ENCODE data around the gene DOK7.

Gene DOK7

DNA sequence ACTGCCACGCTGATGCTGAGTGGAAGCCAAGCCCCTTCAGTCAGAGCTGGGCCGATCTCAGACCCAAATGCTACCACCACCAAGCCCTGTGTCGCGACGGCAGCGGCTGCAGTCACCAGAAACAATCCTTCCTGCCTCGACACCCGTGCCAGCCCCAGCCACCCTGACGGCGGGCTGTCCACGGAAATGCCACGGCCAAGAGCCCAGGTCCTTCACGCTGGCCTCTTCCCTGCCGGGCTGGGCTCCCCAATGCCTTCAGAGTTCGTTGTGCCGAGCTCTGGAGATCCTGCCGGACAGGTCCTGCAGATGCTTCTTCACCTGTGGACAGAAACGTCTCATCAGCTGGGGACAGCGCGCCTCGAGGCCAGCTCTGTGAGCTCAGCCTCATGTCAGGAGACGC is 49.6 kb downstream of the DOK7 start:
- Mint-ChIP-seq H3K36me3 (peaks cover 53% of the 10 kb centered on the region), H3K27me3 (no peaks in the 10 kb centered on the region), H3K27ac (no peak overlapping the region), H3K9me3 (no peaks in the 10 kb centered on the region), H3K4me1 (no peaks in the 10 kb centered on the region), H3K4me3 (no peak overlapping the region)
- no peak for DNase-seq
- CTCF ChIA-PET = interaction anchor here (1.4 kb wide), 1 partner anchor 366 kb away, joined by 3 read pairs; no protein-coding TSS in a partner anchor

DNA sequence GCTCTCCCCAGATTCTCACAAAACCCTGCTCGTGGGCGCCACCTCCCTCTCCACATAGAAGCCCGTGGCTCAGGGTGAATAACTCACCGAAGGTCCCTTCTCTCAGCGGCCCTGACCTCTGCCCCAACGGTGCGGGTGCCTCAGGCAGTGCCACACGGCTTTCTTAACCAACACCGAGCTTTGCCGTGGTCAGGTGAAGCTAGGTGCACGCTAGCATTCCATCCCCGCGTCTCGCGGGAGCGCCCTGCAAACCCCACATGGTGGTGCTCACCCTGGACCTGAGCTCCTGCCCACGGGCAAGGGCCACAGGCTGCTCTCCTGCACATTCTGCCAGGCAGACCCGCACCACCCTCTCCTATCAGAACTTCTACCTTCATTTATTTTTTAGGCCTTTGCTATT is 50.7 kb downstream of the DOK7 start:
- H3K9me3 Mint-ChIP-seq = no peaks in the 10 kb centered on the region
- CTCF ChIA-PET = interaction anchor here (1.4 kb wide), 1 partner anchor 364 kb away, joined by 3 read pairs; no protein-coding TSS in a partner anchor

DNA sequence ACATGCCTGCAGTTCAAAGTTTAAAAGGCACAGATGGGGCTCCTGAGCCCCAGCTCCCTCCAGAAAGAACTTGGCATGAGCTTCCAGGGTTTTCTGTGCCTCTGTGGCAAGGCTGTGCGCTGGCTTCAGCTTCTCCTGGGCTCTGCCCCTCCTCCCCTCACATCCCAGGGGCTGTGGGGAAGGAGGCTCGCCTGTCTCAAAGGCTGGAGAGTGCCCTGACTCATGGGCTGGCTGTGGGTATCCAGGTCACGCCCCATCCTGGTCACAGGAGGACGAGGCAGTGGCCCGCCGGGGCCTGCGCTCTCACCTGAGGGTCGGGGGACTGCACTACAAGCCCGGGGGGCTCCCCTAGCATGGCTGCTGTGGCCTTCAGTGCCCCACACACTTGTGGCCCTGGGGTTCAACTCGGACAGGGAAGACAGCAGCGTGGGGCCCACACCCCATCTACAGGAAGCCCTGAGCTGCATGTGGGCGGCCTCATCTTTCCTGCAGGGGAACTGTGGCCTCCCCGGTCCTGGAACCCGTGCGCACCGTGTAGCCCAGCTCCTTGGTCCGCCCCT is 51.2 kb downstream of the DOK7 start:
- no peaks in the 10 kb centered on the region for H3K4me1 Mint-ChIP-seq
- H3K27ac Mint-ChIP-seq = no peak overlapping the region
- peaks cover 48% of the 10 kb centered on the region for H3K36me3 Mint-ChIP-seq
- no peak for DNase-seq
- H3K4me3 Mint-ChIP-seq = no peak overlapping the region
- H3K27me3 Mint-ChIP-seq = no peaks in the 10 kb centered on the region
- CTCF ChIA-PET = interaction anchor here (1.4 kb wide), 1 partner anchor 364 kb away, joined by 3 read pairs; no protein-coding TSS in a partner anchor
- H3K9me3 Mint-ChIP-seq = no peaks in the 10 kb centered on the region

More for the DNA sequence above, 50.7 kb downstream of the DOK7 start:
- no peak for DNase-seq
- H3K36me3 Mint-ChIP-seq = peaks cover 49% of the 10 kb centered on the region
- H3K4me3 Mint-ChIP-seq = no peak overlapping the region
- H3K27me3 Mint-ChIP-seq = no peaks in the 10 kb centered on the region
- H3K27ac Mint-ChIP-seq = no peak overlapping the region
- H3K4me1 Mint-ChIP-seq = no peaks in the 10 kb centered on the region

DNA sequence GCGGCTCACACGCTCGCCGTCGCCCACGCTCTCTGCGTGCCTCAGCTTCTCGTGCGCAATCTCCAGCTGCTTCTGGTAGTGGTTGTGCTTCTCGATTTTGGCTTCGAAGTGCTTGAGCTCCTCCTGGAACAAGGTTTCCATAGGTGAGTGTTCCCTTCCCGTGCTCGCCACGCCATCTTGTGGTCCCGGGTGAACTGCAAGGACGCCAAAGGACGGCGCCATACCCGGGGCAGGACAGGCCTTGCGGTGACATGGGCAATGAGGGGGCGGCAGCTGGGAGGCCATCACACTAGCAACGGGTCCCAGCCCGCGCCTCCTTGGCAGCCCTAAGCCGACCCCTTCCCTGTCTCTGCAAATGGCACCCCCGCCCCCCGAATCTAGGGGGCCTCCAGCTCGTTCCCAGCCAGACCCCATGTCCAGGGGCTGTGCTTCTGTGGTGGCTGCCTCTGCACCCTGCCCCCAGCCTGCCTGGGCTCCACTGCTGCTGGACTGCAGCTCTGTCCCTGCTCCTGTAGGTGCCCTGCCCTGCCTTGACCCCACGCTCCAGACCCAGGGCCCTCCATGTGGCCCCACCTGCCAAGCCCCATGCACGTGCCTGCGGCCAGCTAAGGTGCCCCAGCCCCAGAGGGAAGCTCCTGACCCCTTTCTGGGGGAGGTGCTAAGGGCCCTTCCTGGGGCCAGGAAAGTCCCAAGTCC is 51.8 kb downstream of the DOK7 start:
- Mint-ChIP-seq H3K36me3 (peaks cover 46% of the 10 kb centered on the region), H3K9me3 (no peaks in the 10 kb centered on the region), H3K4me1 (no peaks in the 10 kb centered on the region), H3K27me3 (no peaks in the 10 kb centered on the region), H3K4me3 (no peak overlapping the region), H3K27ac (peak overlapping the region; percentile 45)
- no peak for DNase-seq
- CTCF ChIA-PET = no interaction called here

DNA sequence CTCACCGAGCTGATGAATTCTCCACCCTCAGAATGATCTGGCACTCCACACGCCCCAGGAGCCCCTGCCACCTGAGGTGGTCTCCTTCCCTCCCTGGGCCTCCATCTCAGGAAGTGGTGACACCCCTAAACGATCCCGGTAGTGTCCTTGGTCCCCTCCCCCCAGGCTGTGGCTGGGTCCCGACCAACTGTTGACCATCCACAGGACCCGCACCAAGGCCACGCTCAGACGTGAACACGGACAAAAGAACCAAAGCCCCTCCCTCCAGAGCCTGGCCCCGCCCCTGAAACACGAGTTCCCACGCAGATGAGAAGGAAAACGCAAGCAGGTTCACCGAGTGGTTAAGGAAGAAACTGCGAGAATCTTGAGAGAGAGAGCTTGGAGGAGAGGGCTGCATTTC is 52.5 kb downstream of the DOK7 start:
- H3K9me3 Mint-ChIP-seq = no peaks in the 10 kb centered on the region
- no peaks in the 10 kb centered on the region for H3K4me1 Mint-ChIP-seq
- CTCF ChIA-PET = no interaction called here
- H3K36me3 Mint-ChIP-seq = peaks cover 43% of the 10 kb centered on the region
- no peak for DNase-seq
- no peak overlapping the region for H3K27ac Mint-ChIP-seq
- H3K27me3 Mint-ChIP-seq = no peaks in the 10 kb centered on the region
- no peak overlapping the region for H3K4me3 Mint-ChIP-seq

DNA sequence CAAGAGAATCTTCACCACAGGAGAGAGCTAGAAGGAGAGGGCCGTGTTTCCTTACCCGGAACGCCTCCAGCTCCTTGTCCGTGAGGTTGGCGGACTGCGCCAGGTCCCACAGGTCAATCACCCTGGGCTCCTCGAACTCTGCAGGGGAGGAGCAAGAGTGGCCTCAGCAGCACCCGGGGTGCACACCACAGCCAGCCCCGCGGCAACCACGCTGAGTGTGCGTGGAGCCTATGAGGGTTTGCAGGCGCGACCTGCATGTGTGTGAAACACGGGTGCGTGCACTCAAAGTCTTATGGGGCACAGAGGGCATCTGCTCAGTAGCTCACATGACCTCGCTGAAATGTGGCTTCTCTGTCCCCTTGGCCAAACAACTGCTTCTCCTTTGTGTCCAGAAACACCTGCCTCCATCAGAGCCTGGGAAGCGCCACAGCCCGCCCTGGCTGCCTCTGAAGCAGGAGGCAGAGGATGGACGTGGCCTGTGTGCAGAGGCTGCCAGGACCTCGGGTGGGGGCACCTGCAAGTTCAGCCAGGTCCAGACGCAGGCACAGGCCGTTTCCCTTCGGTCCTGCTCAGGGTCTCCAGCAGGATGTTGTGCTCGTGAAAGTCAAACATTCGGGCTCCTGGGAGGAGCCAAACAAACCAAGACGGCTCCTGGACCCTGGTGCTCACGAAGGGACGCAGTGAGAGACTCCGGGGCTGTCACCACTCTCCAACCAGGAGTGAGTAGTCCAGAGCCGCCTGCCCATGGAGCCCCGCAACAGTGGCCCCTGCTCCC is 53.1 kb downstream of the DOK7 start:
- no peaks in the 10 kb centered on the region for H3K27me3 Mint-ChIP-seq
- H3K9me3 Mint-ChIP-seq = no peaks in the 10 kb centered on the region
- no peak overlapping the region for H3K27ac Mint-ChIP-seq
- no peak for DNase-seq
- no peak overlapping the region for H3K4me3 Mint-ChIP-seq
- H3K4me1 Mint-ChIP-seq = no peaks in the 10 kb centered on the region
- CTCF ChIA-PET = no interaction called here
- H3K36me3 Mint-ChIP-seq = peaks cover 36% of the 10 kb centered on the region

DNA sequence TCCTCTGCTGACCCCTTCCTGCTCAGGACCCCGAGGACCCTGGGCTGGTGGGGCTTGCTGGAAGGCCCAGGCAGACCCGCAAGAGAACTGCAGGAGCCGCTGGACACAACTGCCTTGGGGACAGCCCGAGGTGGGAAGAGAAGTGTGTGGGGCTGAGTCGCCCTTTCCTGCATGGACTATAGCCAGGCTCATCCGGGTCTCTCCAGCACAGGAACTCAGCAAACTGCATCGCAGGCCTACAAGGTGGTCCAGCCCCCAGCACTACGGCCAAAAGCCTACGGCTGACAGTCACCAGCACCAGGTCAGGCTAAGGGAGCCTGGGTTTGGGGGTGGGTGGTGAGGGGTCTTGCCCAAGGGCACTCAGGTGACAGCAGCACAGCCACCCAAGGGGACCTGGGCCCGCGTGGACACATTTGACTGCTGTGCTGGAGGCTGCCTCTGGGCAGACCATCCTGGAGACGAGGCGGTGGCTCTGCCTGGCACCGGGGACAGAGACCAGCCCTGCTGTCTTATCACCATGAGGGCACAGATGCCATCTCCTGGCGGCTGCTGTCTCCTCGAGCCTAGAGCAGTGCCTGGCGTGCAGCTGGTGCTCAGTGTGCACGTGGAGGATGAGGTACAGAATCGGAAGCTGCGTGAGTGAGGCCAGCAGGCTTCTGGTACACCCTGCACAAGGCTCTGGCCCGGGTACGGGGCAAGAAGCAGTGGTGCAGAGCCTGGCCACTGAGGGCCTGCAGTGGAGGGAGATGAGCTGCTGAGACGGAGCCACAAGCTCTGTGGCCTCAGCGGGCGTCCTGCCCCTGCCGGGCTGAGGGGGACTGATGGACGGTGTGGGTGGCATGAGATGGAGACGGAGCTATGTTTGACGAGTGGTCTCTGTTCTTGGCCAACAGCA is 54.0 kb downstream of the DOK7 start:
- Mint-ChIP-seq H3K27ac (no peak overlapping the region), H3K4me1 (no peaks in the 10 kb centered on the region), H3K27me3 (no peaks in the 10 kb centered on the region), H3K4me3 (no peak overlapping the region), H3K36me3 (peaks cover 32% of the 10 kb centered on the region), H3K9me3 (no peaks in the 10 kb centered on the region)
- no peak for DNase-seq
- CTCF ChIA-PET = no interaction called here

DNA sequence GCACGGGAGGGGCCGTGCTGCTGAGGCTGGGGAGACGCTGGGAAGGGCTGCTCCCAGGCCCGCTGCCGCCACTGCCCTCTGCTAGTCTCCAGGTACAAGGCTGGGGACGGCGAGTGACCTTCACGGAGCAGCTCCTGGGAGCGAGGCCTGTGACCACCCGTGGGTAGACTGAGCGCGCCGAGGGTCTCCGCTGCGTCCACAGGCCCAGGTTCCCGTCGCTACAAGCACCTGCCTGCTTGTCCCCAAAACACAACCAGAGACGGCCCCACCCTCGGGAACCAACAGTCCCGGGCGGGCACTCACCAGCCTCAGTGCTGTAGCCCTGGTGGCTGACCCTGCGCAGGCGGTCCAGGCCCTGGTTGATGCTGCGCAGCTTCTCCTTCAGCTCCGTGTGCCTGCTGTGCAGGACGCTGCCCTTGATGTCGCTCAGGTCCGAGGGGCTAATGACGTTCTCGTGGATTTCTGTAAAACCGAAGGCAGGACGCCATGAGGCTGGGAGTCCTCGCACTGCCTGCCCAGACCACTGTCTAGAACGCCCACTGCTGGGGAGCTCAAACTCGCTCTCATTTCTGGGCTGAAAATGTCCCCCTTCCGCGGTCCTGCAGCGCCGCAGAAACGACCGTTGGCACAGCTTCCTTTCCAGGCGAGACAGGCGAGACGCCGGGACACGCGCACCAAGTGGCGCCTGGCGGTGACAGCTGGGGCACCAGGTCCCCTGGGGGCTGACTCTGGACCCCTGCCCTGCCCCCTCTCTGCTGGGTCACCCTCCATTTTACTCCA is 54.8 kb downstream of the DOK7 start:
- H3K27me3 Mint-ChIP-seq = no peaks in the 10 kb centered on the region
- no peaks in the 10 kb centered on the region for H3K9me3 Mint-ChIP-seq
- H3K4me3 Mint-ChIP-seq = no peak overlapping the region
- no peaks in the 10 kb centered on the region for H3K4me1 Mint-ChIP-seq
- peaks cover 23% of the 10 kb centered on the region for H3K36me3 Mint-ChIP-seq
- CTCF ChIA-PET = no interaction called here
- H3K27ac Mint-ChIP-seq = no peak overlapping the region
- no peak for DNase-seq

DNA sequence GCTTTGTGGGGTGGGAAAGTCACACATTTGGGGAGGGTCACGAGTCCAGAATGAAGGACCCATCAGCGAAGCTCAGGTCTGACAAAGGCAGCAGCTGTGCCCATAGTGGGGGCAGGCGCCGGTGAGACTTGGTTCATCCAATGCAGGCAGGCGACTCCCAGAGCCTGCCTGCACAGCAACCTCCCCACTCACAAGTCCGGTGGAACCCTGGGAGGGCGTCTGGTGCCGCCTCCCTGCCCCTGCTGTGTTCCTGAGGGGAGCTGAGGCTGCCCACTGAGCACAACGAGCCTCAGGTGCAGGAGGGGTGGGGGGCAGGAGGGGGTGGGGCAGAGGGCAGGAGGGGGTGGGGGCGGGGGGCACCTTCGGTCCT is 55.4 kb downstream of the DOK7 start:
- Mint-ChIP-seq H3K27me3 (no peaks in the 10 kb centered on the region), H3K27ac (no peak overlapping the region), H3K9me3 (no peaks in the 10 kb centered on the region), H3K4me1 (no peaks in the 10 kb centered on the region), H3K4me3 (no peak overlapping the region), H3K36me3 (peaks cover 23% of the 10 kb centered on the region)
- no peak for DNase-seq
- CTCF ChIA-PET = no interaction called here

DNA sequence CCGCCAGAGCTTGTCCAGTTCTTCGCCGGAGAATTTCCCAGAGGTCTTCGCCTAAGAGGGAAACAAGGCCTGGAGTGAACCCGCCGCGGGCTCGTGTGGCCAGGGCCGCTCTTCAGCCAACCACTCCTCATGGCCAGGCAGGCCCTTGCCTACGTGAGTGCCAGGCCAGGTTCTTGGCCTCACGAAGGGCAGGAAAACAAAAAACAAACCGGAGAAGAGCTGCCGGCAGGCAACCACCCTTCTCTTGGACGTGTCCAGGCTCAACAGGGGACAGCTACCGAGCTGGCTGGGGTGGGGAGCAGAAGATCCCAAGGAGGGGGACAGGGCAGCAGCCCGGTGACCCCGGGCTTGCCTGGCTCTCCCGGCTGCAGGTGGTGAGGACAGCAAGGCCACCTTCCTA is 55.8 kb downstream of the DOK7 start:
- H3K4me1 Mint-ChIP-seq = no peaks in the 10 kb centered on the region
- H3K4me3 Mint-ChIP-seq = no peak overlapping the region
- H3K27me3 Mint-ChIP-seq = no peaks in the 10 kb centered on the region
- CTCF ChIA-PET = no interaction called here
- no peak overlapping the region for H3K27ac Mint-ChIP-seq
- H3K36me3 Mint-ChIP-seq = peaks cover 20% of the 10 kb centered on the region
- no peaks in the 10 kb centered on the region for H3K9me3 Mint-ChIP-seq
- DNase-seq = no peak

DNA sequence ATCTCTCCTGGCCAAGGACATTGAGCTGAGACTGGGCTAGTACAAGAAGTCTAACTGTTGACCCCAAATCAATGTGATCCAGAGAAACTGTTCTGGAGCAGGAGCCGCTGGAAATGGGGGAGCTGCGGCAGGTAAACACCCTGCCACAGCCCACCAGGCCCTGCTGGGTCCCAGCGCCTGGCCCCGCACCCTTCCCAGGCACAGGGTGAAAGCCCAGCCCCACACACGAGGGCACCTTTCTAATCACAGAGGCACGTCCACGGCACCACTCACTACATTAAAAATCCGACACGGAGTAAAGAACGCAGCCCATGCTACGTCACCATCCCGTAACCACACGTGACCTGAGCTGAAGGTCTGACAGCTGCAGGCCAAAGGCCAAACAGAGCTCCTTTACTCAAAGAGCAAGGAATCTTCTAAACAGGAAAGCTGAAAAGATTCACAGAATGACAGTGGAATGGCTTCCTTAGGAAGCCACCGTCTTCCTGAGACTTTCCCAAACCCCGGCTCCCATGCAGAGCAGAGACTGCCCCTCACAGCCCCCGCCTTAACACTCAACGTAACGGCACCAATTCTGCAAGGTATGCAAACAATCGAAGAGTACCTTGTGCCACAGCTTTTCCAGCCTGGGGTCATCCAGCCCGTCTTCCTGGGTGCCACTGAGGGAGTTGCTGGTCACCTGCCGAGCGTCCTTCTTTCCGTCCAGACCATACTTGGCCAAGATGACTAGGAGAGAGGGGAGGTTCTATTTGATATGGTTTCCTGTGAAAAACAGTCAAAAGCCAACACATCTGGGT is 56.6 kb downstream of the DOK7 start:
- peaks cover 23% of the 10 kb centered on the region for H3K36me3 Mint-ChIP-seq
- no peak overlapping the region for H3K4me3 Mint-ChIP-seq
- no peaks in the 10 kb centered on the region for H3K9me3 Mint-ChIP-seq
- CTCF ChIA-PET = no interaction called here
- H3K27me3 Mint-ChIP-seq = no peaks in the 10 kb centered on the region
- H3K27ac Mint-ChIP-seq = no peak overlapping the region
- no peaks in the 10 kb centered on the region for H3K4me1 Mint-ChIP-seq
- no peak for DNase-seq

DNA sequence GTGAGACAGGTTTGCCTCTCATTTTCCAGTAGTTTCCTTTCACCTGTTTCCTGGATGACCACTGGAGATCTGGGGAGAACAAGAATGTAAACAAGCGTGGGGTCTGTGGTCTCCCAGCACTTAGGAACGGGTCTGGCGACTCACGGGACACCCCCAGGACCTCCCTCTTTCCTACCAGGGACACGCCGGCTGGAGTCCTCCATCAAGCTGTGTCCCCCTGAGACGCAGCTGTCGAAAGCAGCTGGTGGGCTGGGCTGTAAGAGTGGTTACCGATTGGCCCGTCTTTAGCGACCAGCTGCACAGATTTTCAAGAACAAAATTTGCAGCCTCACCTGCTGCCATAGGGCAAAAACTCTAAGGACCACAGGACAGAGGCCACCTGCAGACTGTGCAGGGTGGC is 57.2 kb downstream of the DOK7 start:
- no peaks in the 10 kb centered on the region for H3K4me1 Mint-ChIP-seq
- no peaks in the 10 kb centered on the region for H3K9me3 Mint-ChIP-seq
- no peak overlapping the region for H3K27ac Mint-ChIP-seq
- H3K4me3 Mint-ChIP-seq = no peak overlapping the region
- CTCF ChIA-PET = no interaction called here
- H3K36me3 Mint-ChIP-seq = peaks cover 25% of the 10 kb centered on the region
- no peaks in the 10 kb centered on the region for H3K27me3 Mint-ChIP-seq
- no peak for DNase-seq
